Testis (tissue), 2 donors: Measurements from ENCODE around the gene KL.

Experiments used
- POLR2A ChIP-seq: fragments of 450-650 bp; IDR thresholded peaks from one replicate; pipeline ENCODE4 v1.6.1; 2017; ENCODE audit warnings: antibody characterized with exemption, mild to moderate bottlenecking, moderate library complexity
- TF ChIP-seq, protein P1 (sequence below), 3 experiments: fragments of 450-650 bp in 2 of 3; fragments of 200-600 bp in 1 of 3; sonication (generic) in 1 of 3; IDR thresholded peaks; one replicate each; pipeline ENCODE4 v1.5.1; 2016 to 2019; ENCODE audit warnings: antibody characterized with exemption in 3 of 3, mild to moderate bottlenecking in 2 of 3, moderate library complexity in 1 of 3

DNA sequence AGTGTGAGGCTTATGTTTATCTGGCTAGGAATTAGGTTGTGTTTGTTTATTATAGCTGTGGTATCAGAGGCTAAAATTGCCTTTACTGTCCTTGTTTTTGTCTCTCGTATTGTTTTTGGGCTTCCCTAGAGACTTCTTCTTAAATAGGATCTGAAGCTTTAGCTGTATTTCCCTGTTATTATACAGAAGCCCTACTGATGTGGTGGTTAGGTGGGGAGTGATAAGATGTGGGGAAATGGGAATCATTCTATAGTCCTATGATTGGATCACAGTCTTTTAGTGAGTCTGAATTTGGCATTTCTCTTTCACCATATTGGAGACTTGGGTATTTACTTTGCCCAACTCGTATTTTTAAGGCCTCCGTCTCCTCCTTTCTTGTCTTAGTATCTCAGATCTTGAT, 8.3 kb upstream of the KL start:
- TF ChIP-seq, protein P1, sequence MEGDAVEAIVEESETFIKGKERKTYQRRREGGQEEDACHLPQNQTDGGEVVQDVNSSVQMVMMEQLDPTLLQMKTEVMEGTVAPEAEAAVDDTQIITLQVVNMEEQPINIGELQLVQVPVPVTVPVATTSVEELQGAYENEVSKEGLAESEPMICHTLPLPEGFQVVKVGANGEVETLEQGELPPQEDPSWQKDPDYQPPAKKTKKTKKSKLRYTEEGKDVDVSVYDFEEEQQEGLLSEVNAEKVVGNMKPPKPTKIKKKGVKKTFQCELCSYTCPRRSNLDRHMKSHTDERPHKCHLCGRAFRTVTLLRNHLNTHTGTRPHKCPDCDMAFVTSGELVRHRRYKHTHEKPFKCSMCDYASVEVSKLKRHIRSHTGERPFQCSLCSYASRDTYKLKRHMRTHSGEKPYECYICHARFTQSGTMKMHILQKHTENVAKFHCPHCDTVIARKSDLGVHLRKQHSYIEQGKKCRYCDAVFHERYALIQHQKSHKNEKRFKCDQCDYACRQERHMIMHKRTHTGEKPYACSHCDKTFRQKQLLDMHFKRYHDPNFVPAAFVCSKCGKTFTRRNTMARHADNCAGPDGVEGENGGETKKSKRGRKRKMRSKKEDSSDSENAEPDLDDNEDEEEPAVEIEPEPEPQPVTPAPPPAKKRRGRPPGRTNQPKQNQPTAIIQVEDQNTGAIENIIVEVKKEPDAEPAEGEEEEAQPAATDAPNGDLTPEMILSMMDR (IDR thresholded peaks at IDR 0.05) = no peak
- no peak for TF ChIP-seq POLR2A
